GM10248 (cell line): Measurements from ENCODE around the gene KLHDC4.
A peak's percentile ranks its signal among the peaks of the same experiment; 100 is the strongest.

Experiments
- CTCF ChIA-PET: fragments of 300-600 bp; sonication (Branson Sonifier 250); formaldehyde crosslinking; extraction: SDS; loops from one replicate; lab custom pipeline; 2021; ENCODE audit warnings: antibody characterized with exemption; lab: Yijun Ruan, JAX
- POLR2A ChIA-PET: fragments of 350-650 bp; sonication (Branson Sonifier 250); formaldehyde crosslinking; extraction: SDS; loops from one replicate; lab custom pipeline; 2020; ENCODE audit warnings: antibody characterized with exemption; lab: Yijun Ruan, JAX
- DNase-seq: peaks from one replicate; pipeline ENCODE4 v3.0.0; 2012; ENCODE audit errors: extremely low spot score
- TF ChIP-seq, protein P1 (sequence below): IDR thresholded peaks from 2 replicates; pipeline ENCODE4 v1.5.1; 2012; ENCODE audit warnings: mild to moderate bottlenecking, low read depth; ENCODE audit errors: extremely low read depth, missing control alignments, control extremely low read depth

The KLHDC4 gene

DNA sequence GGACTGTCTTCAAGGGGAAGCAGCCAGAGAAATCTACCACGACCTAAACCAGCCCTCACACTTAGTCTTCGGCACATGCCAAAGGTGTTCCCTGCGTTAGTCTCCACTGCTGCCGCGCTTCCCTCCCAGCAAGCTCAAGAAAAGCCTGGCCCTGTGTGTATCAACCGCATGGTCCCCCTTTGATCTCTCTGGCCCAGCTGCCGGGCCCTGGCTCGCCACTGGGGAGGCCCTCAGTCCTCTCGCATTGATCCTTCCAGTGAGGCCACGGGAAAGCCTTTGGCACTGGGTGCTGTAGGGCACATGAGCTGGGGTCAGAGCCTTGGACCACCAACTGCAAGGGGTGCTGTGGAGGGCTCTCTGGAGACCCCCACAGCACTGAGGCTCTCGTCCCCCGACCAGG lies 29.6 kb upstream of the KLHDC4 start:
- POLR2A ChIA-PET, result no interaction called here
- CTCF ChIA-PET, result interaction anchor here (3.5 kb wide), 1 partner anchor 16 kb away, joined by 16 read pairs; no protein-coding TSS in a partner anchor
- no peak for DNase-seq
- TF ChIP-seq, protein P1, sequence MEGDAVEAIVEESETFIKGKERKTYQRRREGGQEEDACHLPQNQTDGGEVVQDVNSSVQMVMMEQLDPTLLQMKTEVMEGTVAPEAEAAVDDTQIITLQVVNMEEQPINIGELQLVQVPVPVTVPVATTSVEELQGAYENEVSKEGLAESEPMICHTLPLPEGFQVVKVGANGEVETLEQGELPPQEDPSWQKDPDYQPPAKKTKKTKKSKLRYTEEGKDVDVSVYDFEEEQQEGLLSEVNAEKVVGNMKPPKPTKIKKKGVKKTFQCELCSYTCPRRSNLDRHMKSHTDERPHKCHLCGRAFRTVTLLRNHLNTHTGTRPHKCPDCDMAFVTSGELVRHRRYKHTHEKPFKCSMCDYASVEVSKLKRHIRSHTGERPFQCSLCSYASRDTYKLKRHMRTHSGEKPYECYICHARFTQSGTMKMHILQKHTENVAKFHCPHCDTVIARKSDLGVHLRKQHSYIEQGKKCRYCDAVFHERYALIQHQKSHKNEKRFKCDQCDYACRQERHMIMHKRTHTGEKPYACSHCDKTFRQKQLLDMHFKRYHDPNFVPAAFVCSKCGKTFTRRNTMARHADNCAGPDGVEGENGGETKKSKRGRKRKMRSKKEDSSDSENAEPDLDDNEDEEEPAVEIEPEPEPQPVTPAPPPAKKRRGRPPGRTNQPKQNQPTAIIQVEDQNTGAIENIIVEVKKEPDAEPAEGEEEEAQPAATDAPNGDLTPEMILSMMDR, result no peak

- TF ChIP-seq, protein P1, result no peak
- POLR2A ChIA-PET, result no interaction called here
- CTCF ChIA-PET, result interaction anchor here (1.3 to 3.5 kb wide), 4 partner anchors 15 to 55 kb away, joined by 4 to 16 read pairs (median 6); no protein-coding TSS in a partner anchor
- DNase-seq, result no peak
Observed at GRCh38 chr16:87794485-87795078, 28.8 kb upstream of the KLHDC4 start.

GRCh38 chr16:87792205-87792565 lies 26.4 kb upstream of the KLHDC4 start:
- no peak for DNase-seq
- ChIA-PET POLR2A (no interaction called here), CTCF (interaction anchor here (1.0 to 1.6 kb wide), 6 partner anchors 10 to 79 kb away, joined by 3 to 17 read pairs (median 4); no protein-coding TSS in a partner anchor)
- TF ChIP-seq, protein P1, result no peak

DNA sequence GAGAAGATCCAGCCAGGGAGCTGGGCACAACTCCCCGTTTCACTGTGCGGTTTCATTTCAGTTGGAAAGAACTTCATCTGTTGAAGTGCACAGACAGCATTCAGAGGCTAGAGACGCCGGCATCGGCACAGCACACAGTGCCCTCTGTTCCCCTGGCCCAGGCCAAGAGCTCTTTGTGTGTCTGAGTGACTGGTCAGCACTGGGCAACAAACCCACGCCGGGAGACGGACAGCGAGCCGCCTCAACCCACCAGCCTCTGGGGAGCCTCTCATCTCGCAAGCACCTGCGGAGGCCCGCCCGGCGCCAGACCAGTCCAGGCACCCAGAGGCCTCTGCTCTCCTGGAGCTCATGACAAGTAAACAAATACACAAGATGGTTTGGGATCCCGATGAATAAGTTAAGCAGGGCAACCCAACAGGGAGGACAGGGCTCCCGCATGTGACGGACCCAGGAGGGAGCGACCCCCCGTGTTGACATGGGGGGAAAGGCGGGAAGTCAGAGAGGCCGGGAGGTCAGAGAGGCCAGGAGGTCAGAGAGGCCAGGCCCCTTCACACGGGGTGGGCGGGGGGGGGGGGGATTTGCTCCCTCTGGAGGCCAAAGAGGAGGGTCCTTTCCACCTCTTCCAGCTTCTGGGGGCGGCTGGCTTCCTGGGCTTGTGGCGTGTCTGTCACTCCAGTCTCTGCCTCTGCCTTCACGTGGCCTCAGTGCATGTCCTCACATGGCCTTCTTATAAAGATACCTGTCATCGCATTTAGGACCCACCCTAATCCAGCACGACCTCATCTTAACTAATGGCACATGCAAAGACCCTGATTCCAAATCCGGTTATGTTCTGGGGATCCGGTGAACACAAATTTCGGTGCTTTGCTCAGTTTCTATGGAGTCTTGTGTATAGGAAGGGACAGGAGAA lies 25.8 kb upstream of the KLHDC4 start:
- TF ChIP-seq, protein P1, result no peak
- DNase-seq, result peak; percentile 10
- ChIA-PET POLR2A (interaction anchor here (1.1 kb wide), 1 partner anchor 77 kb away, joined by 5 read pairs; no protein-coding TSS in a partner anchor), CTCF (interaction anchor here (1.0 to 2.7 kb wide), 7 partner anchors 10 to 83 kb away, joined by 3 to 29 read pairs (median 3); no protein-coding TSS in a partner anchor)

DNA sequence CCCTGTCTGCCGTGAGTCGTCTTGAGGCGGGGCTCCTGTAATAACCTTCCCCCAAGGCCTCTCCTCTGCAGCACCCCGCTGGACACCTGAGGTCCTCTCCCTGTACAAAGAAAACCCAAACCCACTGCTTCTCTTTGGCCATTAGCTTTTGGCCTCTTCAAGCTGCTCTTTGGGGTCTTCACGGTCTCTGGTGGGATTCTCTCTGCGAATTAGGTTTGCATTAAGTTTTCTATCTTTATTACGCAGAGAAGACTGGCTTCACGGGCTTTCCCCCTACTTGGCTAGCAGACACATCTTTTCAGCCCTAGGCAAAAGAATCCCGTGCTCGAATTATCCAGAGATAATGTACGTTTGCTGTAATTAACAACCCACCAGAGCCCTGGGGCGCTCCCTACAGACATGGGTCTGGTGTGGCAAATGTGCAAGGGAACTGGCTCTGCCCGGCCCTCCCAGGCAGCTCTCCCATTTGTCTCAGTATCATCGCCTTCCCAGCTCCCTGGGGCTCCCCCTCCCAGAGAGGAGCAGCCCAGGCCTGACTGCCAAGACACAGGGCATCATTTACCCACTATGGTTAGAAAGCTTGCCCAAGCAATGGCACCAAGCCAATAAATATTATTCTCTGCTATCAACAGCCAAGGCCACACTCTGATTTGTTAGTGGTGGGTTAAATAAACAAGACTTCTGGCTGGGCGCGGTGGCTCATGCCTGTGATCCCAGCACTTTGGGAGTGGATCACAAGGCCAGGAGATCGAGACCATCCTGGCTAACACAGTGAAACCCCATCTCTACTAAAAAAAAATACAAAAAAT lies 24.7 kb upstream of the KLHDC4 start:
- POLR2A ChIA-PET, result interaction anchor here (1.1 kb wide), 1 partner anchor 78 kb away, joined by 5 read pairs; no protein-coding TSS in a partner anchor
- no peak for DNase-seq
- CTCF ChIA-PET, result interaction anchor here (1.0 to 2.8 kb wide), 4 partner anchors 10 to 84 kb away, joined by 3 to 29 read pairs (median 6); no protein-coding TSS in a partner anchor
- TF ChIP-seq, protein P1, result no peak
